ENCODE measurements around the gene FAM107B.

- TF ChIP-seq CTCF (IDR thresholded peaks at IDR 0.05), result no peak
- TF ChIP-seq POLR2AphosphoS5 (IDR thresholded peaks at IDR 0.05), result no peak
- no peak for TF ChIP-seq POLR2A (IDR thresholded peaks at IDR 0.05)
Observed at GRCh38 chr10:14485986-14486385, 288.7 kb downstream of the FAM107B start.

All from breast epithelium (tissue), 3 donors.